Activated T-cell treated with anti-CD3 and anti-CD28 coated beads, Interleukin-2, amount 50 U/mL, for 4 hours (primary cell): ENCODE data around the gene NUP58. TPM values are rescaled to one million over a fixed set of nuclear protein-coding genes. Genes with fewer than 3 reads are reported as not detected.

Experiments
- ATAC-seq, 2 donors: fragments of 200-7000 bp; cut with Tn5 transposase; one replicate each; pipeline ENCODE4 v1.10.0; 2021
- DNase-seq: peaks from one replicate; pipeline ENCODE4 v3.0.0-alpha.2; 2020
- H3K27me3 Mint-ChIP-seq: one replicate; pipeline ENCODE4 v1.8.0; 2021; ENCODE audit warnings: low read depth, mixed read lengths
- H3K36me3 Mint-ChIP-seq: one replicate; pipeline ENCODE4 v1.8.0; 2022; ENCODE audit warnings: mixed read lengths; ENCODE audit not compliant: insufficient read depth
- H3K4me1 Mint-ChIP-seq: one replicate; pipeline ENCODE4 v1.8.0; 2021; ENCODE audit warnings: low read depth, mixed read lengths
- H3K4me3 Mint-ChIP-seq: one replicate; pipeline ENCODE4 v1.8.0; 2021; ENCODE audit warnings: mild to moderate bottlenecking, moderate library complexity, mixed read lengths
- H3K9me3 Mint-ChIP-seq: one replicate; pipeline ENCODE4 v1.8.0; 2021; ENCODE audit warnings: mixed read lengths
- total RNA-seq, 3 donors: library from RNA; stranded (reverse); gene quantifications; one replicate each; pipeline ENCODE4 v1.2.1, GENCODE V29; 2021

The NUP58 gene
- total RNA-seq, 3 donors from 2014 or later: 139 to 149 (median 144) TPM

DNA sequence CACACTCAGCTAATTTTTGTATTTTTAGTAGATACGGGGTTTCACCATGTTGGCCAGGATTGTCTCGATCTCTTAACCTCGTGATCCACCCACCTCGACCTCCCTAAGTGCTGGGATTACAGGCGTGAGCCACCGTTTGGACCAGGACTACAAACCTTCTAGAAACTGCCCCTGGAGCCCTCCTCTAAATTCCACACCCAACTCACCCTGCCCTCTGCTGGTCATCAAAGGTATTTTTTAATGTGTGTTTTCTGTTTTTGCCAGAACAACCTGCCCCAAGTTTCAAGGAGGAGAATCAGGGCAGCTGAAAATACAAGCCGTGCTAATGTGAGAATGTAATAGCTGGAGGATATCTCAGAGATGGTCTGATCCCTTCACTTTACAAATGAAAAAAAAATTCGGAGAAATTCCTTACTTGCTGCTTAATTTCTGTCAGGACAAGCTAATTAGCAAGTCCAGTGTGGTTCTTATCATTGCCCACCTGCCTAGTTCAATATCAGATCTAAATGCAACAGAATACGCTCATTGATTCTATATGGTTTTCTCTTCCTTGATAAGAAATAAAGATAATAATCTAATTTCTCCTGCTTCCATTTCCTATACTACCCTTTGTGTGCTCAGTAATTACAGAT, 74.4 kb downstream of the NUP58 start:
- peak; percentile 10 for DNase-seq
- no peaks in the 10 kb centered on the region for H3K9me3 Mint-ChIP-seq
- no peak overlapping the region for H3K4me3 Mint-ChIP-seq
- no peaks in the 10 kb centered on the region for H3K36me3 Mint-ChIP-seq
- H3K27me3 Mint-ChIP-seq: peaks cover 47% of the 10 kb centered on the region
- H3K4me1 Mint-ChIP-seq: peaks cover 6% of the 10 kb centered on the region
- ATAC-seq: no peak

DNA sequence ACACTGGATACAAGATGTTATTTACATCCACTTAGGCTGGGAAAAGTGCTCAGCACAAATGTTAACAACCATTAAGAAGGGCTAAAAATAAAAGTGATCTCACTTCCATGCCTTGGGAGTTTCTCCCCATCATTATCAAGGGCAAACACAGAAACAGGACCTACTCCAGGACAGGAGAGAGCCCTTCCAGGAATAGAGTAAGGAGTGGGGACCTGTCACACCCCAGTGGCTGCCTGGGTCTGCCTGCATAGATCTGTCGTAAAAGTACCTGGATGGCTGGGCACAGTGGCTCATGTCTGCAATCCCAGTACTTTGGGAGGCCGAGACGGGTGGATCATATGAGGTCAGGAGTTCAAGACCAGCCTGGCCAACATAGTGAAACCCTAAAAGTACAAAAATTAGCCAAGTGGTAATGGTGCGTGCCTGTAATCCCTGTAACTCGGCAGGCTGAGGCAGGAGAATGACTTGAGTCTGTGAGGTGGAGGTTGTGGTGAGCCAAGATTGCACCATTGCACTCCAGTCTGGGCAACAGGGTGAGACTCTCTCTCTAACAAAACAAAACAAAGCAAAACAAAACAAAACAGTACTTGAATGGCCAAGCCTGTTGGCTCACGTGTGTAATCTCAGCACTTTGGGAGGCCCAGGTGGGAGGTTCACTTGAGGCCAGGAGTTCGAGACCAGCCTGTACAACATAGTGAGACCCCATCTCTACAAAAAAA, 76.0 kb downstream of the NUP58 start:
- H3K4me3 Mint-ChIP-seq: no peak overlapping the region
- no peak for ATAC-seq
- H3K9me3 Mint-ChIP-seq: no peaks in the 10 kb centered on the region
- H3K36me3 Mint-ChIP-seq: no peaks in the 10 kb centered on the region
- peaks cover 1% of the 10 kb centered on the region for H3K4me1 Mint-ChIP-seq
- DNase-seq: no peak
- peaks cover 43% of the 10 kb centered on the region for H3K27me3 Mint-ChIP-seq

DNA sequence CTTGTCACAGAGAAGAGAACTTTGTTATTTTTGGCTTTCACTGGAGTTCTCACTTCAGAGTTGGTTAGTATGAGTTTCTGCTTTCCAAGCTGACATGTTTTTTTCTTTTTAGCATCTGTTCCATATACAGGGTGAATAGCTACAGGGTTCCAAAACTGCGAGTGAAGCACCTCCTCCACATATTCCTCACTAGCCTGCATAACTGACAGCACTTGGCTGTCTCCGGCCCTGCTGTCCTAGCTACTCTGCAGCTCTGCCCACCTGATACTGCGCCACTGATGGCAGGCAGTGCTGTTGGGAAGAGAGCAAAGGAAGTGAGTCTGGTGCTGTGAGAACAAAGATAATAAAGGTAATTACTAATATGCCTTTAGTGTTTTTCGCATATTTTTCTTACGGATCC, 77.1 kb downstream of the NUP58 start:
- Mint-ChIP-seq H3K9me3 (no peaks in the 10 kb centered on the region), H3K27me3 (peaks cover 35% of the 10 kb centered on the region), H3K36me3 (no peaks in the 10 kb centered on the region), H3K4me3 (no peak overlapping the region), H3K4me1 (no peaks in the 10 kb centered on the region)
- ATAC-seq (no peak), DNase-seq (no peak)

DNA sequence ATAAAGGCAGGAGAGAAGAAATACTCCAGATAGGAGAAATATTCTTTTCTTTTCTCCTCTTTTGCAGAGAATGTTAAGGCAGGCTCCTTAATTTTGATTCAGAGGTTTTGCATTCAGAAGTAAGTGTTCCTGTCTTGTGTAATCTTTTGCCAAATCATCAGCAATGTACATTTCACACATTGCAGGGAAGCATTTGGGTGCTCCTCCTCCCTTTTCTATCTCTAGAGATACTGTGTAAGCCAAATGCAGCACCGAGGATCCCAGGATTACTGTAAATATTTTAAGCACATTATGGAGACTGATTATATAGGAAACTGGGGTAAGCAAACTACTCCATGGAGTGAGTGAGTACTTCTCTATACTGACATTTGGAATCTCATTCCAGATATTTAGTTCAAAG, 77.6 kb downstream of the NUP58 start:
- Mint-ChIP-seq H3K4me1 (no peaks in the 10 kb centered on the region), H3K36me3 (no peaks in the 10 kb centered on the region), H3K9me3 (no peaks in the 10 kb centered on the region), H3K27me3 (peaks cover 30% of the 10 kb centered on the region), H3K4me3 (no peak overlapping the region)
- no peak for DNase-seq
- no peak for ATAC-seq

DNA sequence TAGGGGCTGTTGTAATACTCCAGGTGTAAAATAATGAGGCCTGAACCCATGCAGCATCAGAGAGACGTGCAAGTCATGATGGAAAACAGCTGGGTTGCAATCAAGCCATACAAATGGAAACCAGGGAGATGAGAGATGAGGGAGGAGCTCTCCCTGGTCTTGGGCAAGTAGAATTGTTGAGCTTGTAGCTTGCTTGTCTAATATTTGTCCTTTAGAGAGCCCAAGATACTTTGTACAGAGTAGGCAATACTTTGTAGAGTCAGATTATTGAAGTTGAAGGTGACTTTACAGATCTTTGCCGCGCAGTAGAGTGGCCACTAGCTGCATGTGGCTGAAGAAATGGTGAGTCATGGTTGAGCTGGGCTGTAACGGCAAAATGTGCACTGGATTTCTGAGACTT, 78.7 kb downstream of the NUP58 start:
- Mint-ChIP-seq H3K9me3 (no peaks in the 10 kb centered on the region), H3K4me3 (no peak overlapping the region), H3K27me3 (peaks cover 29% of the 10 kb centered on the region), H3K36me3 (no peaks in the 10 kb centered on the region), H3K4me1 (no peaks in the 10 kb centered on the region)
- ATAC-seq (no peak), DNase-seq (no peak)

DNA sequence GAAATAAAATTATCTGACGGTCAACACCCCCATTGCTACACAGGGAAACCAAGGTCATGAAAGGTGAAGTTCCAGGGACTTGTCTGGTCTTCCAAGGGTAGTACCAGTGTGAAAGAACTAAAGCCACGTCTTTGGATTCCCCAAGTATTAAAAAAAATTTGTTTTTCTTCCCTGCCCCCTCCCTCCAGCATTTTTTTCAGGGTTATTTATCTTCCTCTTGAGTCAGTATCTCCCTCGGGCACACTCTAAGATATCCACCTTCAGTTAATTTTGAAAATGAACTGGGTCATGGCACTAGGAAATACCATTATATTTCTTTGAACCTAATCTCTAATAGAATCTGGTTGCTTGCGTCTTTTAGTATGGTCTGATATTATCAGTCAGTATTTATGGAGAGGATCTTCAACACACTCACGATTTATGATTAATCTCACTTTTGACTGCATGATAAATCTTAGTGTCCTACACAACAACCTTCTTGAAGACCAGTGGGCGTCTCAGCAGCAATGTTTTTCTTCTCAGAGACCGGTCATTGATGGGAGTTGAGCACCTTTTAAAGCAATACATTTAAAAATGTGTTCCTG, 79.4 kb downstream of the NUP58 start:
- no peak for ATAC-seq

DNA sequence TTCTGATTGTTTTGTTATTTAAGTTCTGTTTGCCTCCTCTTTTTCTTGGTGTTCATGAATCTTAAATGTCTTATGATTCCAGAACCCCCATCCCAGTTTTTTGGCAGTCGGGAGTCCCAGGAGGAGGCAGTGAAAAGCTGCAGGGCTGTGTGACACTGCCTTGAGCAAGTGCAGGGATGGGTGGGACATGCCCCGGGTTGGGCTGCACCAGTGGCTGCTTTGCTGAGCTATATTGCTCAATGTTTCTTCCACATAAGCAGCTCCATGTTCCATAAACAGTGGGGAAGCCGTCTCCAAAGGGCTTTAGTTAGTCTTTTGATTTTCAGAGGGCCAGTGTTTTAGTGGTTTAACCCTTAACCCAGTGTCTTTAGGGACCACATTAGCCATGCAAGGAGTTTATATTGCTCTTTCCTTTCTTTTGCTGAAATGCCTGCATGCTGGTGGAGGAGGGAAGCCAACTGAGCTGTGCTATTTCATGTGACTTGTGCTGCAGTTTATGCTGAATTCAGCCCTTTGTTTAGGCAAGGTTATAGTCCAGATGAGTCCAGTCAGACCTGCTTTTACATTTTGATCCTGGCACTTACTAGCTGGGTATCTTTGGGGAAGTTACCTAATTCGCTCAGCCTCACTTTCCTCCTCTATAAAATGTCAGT, 83.5 kb downstream of the NUP58 start:
- peaks cover 38% of the 10 kb centered on the region for H3K27me3 Mint-ChIP-seq
- no peak overlapping the region for H3K4me3 Mint-ChIP-seq
- H3K9me3 Mint-ChIP-seq: no peaks in the 10 kb centered on the region
- ATAC-seq (no peak), DNase-seq (no peak)
- H3K4me1 Mint-ChIP-seq: no peaks in the 10 kb centered on the region
- H3K36me3 Mint-ChIP-seq: no peaks in the 10 kb centered on the region

More for the DNA sequence above, 79.4 kb downstream of the NUP58 start:
- no peak overlapping the region for H3K4me3 Mint-ChIP-seq
- no peak for DNase-seq
- H3K27me3 Mint-ChIP-seq: peaks cover 24% of the 10 kb centered on the region
- no peaks in the 10 kb centered on the region for H3K9me3 Mint-ChIP-seq
- no peaks in the 10 kb centered on the region for H3K4me1 Mint-ChIP-seq
- H3K36me3 Mint-ChIP-seq: no peaks in the 10 kb centered on the region

DNA sequence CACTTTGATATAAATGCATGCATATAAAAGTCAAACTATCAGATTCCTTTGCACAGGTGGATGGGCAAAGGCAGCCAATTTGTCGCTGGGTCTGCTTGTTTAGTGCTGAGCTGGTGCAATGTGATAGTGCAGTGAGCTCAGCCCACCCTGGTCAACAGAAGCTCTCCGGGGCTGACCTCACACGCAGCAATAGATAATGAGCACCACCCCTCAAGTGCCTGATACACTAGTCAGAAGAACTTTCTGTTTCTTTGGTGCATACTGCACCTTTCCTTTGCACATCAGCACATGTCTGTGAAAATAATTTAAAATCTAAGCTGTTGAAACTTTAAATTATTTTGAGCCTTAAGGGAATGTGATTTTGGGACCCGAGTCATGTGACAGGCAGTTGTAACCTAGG, 90.5 kb downstream of the NUP58 start:
- peaks cover 15% of the 10 kb centered on the region for H3K27me3 Mint-ChIP-seq
- ATAC-seq (no peak), DNase-seq (no peak)
- no peaks in the 10 kb centered on the region for H3K36me3 Mint-ChIP-seq
- no peaks in the 10 kb centered on the region for H3K9me3 Mint-ChIP-seq
- no peaks in the 10 kb centered on the region for H3K4me1 Mint-ChIP-seq
- H3K4me3 Mint-ChIP-seq: no peak overlapping the region

Other genes starting within 250 kb of the NUP58 start
- gene PABPC3, start 205.5 kb upstream of the NUP58 start, total RNA-seq: under 1 TPM; 0.32 to 0.38 (median 0.38) TPM
- gene AMER2, start 129.3 kb upstream of the NUP58 start, total RNA-seq: not detected
- gene MTMR6, start 14.1 kb upstream of the NUP58 start, total RNA-seq: 10 to 100 TPM; 15.5 to 17.7 (median 16.2) TPM
- gene ATP8A2, start 70.3 kb downstream of the NUP58 start, total RNA-seq: under 1 TPM; 0.22 to 0.56 (median 0.50) TPM